H1 (cell line): ENCODE data around the gene DIPK1B. TPM values are rescaled to one million over a fixed set of nuclear protein-coding genes. Genes with fewer than 3 reads are reported as not detected.

ENCODE experiments used
- BCL11A ChIP-seq, 2 experiments: IDR thresholded peaks; one replicate each; pipeline ENCODE4 v1.6.1; 2011; ENCODE audit warnings: low read depth in 2 of 2, low read length in 2 of 2, mild to moderate bottlenecking in 2 of 2
- BRCA1 ChIP-seq: IDR thresholded peaks from 2 replicates; pipeline ENCODE4 v1.6.1; 2012; ENCODE audit warnings: low read depth, low read length, improper control_type of control experiment
- CBX8 ChIP-seq: fragments of 300-800, 300-1000 bp; sonication (generic); IDR thresholded peaks from 2 replicates; pipeline ENCODE4 v1.7.1; 2016; ENCODE audit warnings: low read depth, low read length, borderline replicate concordance
- CHD7 ChIP-seq: fragments of 300-600 bp; sonication (generic); IDR thresholded peaks from 2 replicates; pipeline ENCODE4 v1.7.1; 2012; ENCODE audit warnings: low read length, moderate library complexity, mild to moderate bottlenecking, inconsistent platforms; ENCODE audit not compliant: insufficient replicate concordance
- NANOG ChIP-seq: IDR thresholded peaks from 2 replicates; pipeline ENCODE4 v1.6.1; 2011; ENCODE audit warnings: low read length, low read depth, mild to moderate bottlenecking, inconsistent platforms; ENCODE audit not compliant: insufficient read depth, poor library complexity, severe bottlenecking
- PHF8 ChIP-seq: fragments of 200-600 bp; sonication (generic); conservative IDR thresholded peaks from 2 replicates; pipeline ENCODE4 v1.7.1; 2012; ENCODE audit warnings: low read depth, mild to moderate bottlenecking, inconsistent platforms, low read length, moderate library complexity
- RFX5 ChIP-seq: IDR thresholded peaks from 2 replicates; pipeline ENCODE4 v1.6.1; 2011; ENCODE audit warnings: low read depth, low read length, improper control_type of control experiment, borderline replicate concordance
- ZNF274 ChIP-seq: IDR thresholded peaks from 2 replicates; pipeline ENCODE4 v1.7.0; 2012; ENCODE audit warnings: low read length, borderline replicate concordance; ENCODE audit errors: extremely low read depth
- polyA plus RNA-seq, 7 experiments: library from polyadenylated mRNA; depleted of rRNA in 3 of 7; stranded (reverse) in 5 of 7; unstranded in 2 of 7; fragments of >200 nt in 5 of 7; fragments of 200-250 nt in 2 of 7; gene quantifications; 1 replicate in 5 of 7; 2 replicates in 1 of 7; 4 replicates in 1 of 7; pipeline versions ENCODE4 v1.2.1 to v1.2.3, GENCODE V29; 2011 to 2013; ENCODE audit warnings: missing spikeins in 2 of 7, mixed read lengths in 2 of 7
- total RNA-seq: library from RNA; stranded (reverse); fragmentation: NEBNext Ultra II Directional; extraction: Animal tissue kit (Norgen Biotek cat#: 25700); gene quantifications from 2 replicates; pipeline ENCODE4 v1.2.1, GENCODE V29; 2021

DIPK1B gene
- total and polyA plus RNA-seq, 2 of the 8 experiments (the other 6 are each of a cell fraction or from before 2014, with no cell fraction given) = 32.3 to 64.8 TPM

GRCh38 chr9:136769710-136770191 is 57.4 kb downstream of the DIPK1B start (continued):
- TF ChIP-seq NANOG (no peak), CHD7 (no peak), BRCA1 (no peak), ZNF274 (no peak), PHF8 (no peak), RFX5 (no peak), BCL11A (IDR thresholded peaks at IDR 0.05; ENCODE audit: low read depth in 2 of 2, low read length in 2 of 2) (no peak), CBX8 (no peak)
